Calu3 (cell line): ENCODE data around the gene RAI14. TPM values are rescaled to one million over a fixed set of nuclear protein-coding genes. Genes with fewer than 3 reads are reported as not detected.

ENCODE experiments used
- BruUV-seq: library from RNA; stranded (reverse); fragments of 400-500 nt; replicated peaks from 2 replicates; lab custom pipeline; 2021; lab: Mats Ljungman, UMichigan
- CTCF ChIA-PET: fragments of 300-600 bp; sonication (Branson Sonifier 250); formaldehyde crosslinking; loops from one replicate; lab custom pipeline; 2022; ENCODE audit warnings: antibody characterized with exemption; lab: Charles Lee
- DNase-seq: peaks from one replicate; pipeline ENCODE4 v3.0.0; 2022
- H3K27ac Mint-ChIP-seq: one replicate; pipeline ENCODE4 v1.8.0; 2022; ENCODE audit warnings: mixed read lengths; ENCODE audit not compliant: unreplicated experiment
- H3K27me3 Mint-ChIP-seq: one replicate; pipeline ENCODE4 v1.8.0; 2022; ENCODE audit warnings: mixed read lengths; ENCODE audit not compliant: unreplicated experiment
- H3K36me3 Mint-ChIP-seq: one replicate; pipeline ENCODE4 v1.8.0; 2022; ENCODE audit warnings: mild to moderate bottlenecking, moderate library complexity, mixed read lengths; ENCODE audit not compliant: insufficient read depth, unreplicated experiment
- H3K4me1 Mint-ChIP-seq: one replicate; pipeline ENCODE4 v1.8.0; 2022; ENCODE audit warnings: mild to moderate bottlenecking, low read depth, mixed read lengths; ENCODE audit not compliant: unreplicated experiment
- H3K4me3 Mint-ChIP-seq: one replicate; pipeline ENCODE4 v1.8.0; 2022; ENCODE audit warnings: mild to moderate bottlenecking, low read depth, moderate library complexity, mixed read lengths; ENCODE audit not compliant: unreplicated experiment
- H3K9me3 Mint-ChIP-seq: one replicate; pipeline ENCODE4 v1.8.0; 2022; ENCODE audit warnings: low read depth, mixed read lengths; ENCODE audit not compliant: unreplicated experiment
- CTCF ChIP-seq: fragments of 200-600 bp; IDR thresholded peaks from one replicate; pipeline ENCODE4 v1.8.0; 2022; ENCODE audit warnings: antibody characterized with exemption; ENCODE audit not compliant: unreplicated experiment
- intact Hi-C: fragments of 100-400 bp; cut with micrococcal nuclease; formaldehyde crosslinking; loops from one replicate; pipeline ENCODE4 v1.10.0; 2022; ENCODE audit not compliant: unreplicated experiment
- total RNA-seq: library from RNA; stranded (reverse); gene quantifications from 2 replicates; pipeline ENCODE4 v1.2.3, GENCODE V29; 2022

The RAI14 gene
- total RNA-seq, 1 experiment from 2014 or later, result 84.3 TPM

GRCh38 chr5:34728236-34728635 lies 72.1 kb downstream of the RAI14 start:
- TF ChIP-seq CTCF, result no peak
- H3K27ac Mint-ChIP-seq, result no peak overlapping the region
- DNase-seq, result no peak
- no TSS peak for BruUV-seq
- intact Hi-C loops, result no loop called here
- H3K27me3 Mint-ChIP-seq, result no peaks in the 10 kb centered on the region
- H3K9me3 Mint-ChIP-seq, result peaks cover 5% of the 10 kb centered on the region
- no peaks in the 10 kb centered on the region for H3K4me1 Mint-ChIP-seq
- CTCF ChIA-PET, result no interaction called here
- no peak overlapping the region for H3K4me3 Mint-ChIP-seq
- H3K36me3 Mint-ChIP-seq, result no peaks in the 10 kb centered on the region

GRCh38 chr5:34731435-34732232 lies 75.5 kb downstream of the RAI14 start:
- no peak overlapping the region for H3K27ac Mint-ChIP-seq
- H3K4me3 Mint-ChIP-seq, result no peak overlapping the region
- CTCF ChIA-PET, result no interaction called here
- TF ChIP-seq CTCF, result no peak
- peaks cover 10% of the 10 kb centered on the region for H3K4me1 Mint-ChIP-seq
- intact Hi-C loops, result no loop called here
- no TSS peak for BruUV-seq
- no peaks in the 10 kb centered on the region for H3K27me3 Mint-ChIP-seq
- peaks cover 4% of the 10 kb centered on the region for H3K9me3 Mint-ChIP-seq
- no peak for DNase-seq
- no peaks in the 10 kb centered on the region for H3K36me3 Mint-ChIP-seq

DNA sequence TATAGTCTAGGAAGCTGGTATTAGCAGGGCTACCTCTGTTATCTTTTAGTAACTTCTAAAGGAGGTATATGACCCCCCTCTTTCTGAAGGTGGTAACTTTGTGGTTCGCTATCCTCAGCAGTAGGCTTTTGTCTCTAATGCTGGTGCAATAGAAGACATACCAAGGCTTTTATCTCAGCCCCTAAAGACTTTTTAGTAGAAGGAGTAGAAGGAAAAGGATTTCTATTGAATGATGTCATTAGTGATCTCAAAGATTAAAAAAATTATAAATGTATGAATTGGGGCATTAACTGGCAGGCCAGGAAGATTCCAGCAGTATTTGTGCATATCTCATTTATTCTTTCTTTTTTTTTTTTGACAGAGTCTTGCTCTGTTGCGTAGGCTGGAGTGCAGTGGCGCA lies 78.2 kb downstream of the RAI14 start:
- no TSS peak for BruUV-seq
- DNase-seq, result no peak
- Mint-ChIP-seq H3K4me1 (peaks cover 19% of the 10 kb centered on the region), H3K36me3 (no peaks in the 10 kb centered on the region), H3K27ac (no peak overlapping the region), H3K9me3 (no peaks in the 10 kb centered on the region), H3K4me3 (no peak overlapping the region), H3K27me3 (no peaks in the 10 kb centered on the region)
- intact Hi-C loops, result no loop called here
- no peak for TF ChIP-seq CTCF
- CTCF ChIA-PET, result no interaction called here

DNA sequence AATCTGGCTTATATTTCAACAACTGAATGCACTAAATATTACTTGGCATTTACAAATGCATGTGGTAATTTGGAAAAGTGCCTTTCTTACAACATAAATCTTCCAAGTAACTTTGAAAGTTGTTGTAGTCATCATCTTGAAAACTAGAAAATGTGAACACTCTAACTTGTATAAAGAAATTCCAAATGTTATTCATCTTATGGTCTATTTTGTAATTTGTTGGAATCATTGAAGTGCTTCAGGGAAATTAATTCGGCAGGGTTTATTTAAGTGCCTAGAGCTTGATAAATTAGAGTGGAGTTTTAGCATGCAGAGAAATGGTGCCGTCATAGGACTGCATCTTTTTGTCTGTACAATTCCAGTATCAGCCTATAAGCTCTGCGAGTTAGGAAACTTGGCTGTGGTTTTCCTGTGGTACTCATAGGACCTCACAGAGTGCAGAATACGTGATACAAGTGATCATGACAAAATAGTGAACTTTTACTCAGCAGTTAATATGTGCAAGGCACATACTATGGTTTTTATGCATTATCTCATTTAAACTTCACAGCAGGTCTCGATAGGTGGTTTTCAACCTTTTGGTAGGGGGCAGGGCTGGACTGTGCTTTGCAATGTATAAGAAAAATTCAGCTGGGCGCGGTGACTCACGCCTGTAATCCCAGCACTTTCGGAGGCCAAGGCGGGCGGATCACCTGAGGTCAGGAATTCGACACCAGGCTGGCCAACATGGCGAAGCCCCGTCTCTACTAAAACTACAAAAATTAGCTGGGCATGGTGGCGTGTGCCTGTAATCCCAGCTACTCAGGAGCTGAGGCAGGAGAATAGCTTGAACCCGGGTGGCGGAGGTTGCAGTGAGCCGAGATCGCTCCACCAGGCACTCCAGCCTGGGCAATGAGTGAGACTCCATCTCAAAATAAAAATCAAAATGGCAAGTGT lies 79.6 kb downstream of the RAI14 start:
- BruUV-seq, result no TSS peak
- H3K27ac Mint-ChIP-seq, result no peak overlapping the region
- H3K9me3 Mint-ChIP-seq, result no peaks in the 10 kb centered on the region
- intact Hi-C loops, result loop anchor here (5.0 kb wide), 1 partner anchor 213 kb away; no protein-coding TSS in a partner anchor
- DNase-seq, result no peak
- H3K4me1 Mint-ChIP-seq, result peaks cover 19% of the 10 kb centered on the region
- no peaks in the 10 kb centered on the region for H3K27me3 Mint-ChIP-seq
- H3K36me3 Mint-ChIP-seq, result no peaks in the 10 kb centered on the region
- no peak overlapping the region for H3K4me3 Mint-ChIP-seq
- no peak for TF ChIP-seq CTCF
- CTCF ChIA-PET, result no interaction called here
